ENCODE results near the gene PSD2.

PSD2 gene

GRCh38 chr5:139844472-139845145, 49.0 kb downstream of the PSD2 start:
- peak; percentile 51 to 52 for DNase-seq (ENCODE audit: low spot score in 2 of 2)
- ATAC-seq (replicated peaks; ENCODE audit: extremely low read depth, poor library complexity, severe bottlenecking): no peak
- Mint-ChIP-seq H3K27ac (ENCODE audit: low read depth) (no peak overlapping the region), H3K4me3 (no peak overlapping the region), H3K9me3 (no peaks in the 10 kb centered on the region), H3K36me3 (ENCODE audit: insufficient read depth) (peaks cover 5% of the 10 kb centered on the region), H3K4me1 (peaks cover 22% of the 10 kb centered on the region), H3K27me3 (peaks cover 33% of the 10 kb centered on the region)

- ATAC-seq (replicated peaks; ENCODE audit: extremely low read depth, poor library complexity, severe bottlenecking) (no peak), DNase-seq (ENCODE audit: low spot score in 2 of 2) (no peak)
- Mint-ChIP-seq H3K4me1 (peaks cover 27% of the 10 kb centered on the region), H3K36me3 (ENCODE audit: insufficient read depth) (peaks cover 5% of the 10 kb centered on the region), H3K4me3 (no peak overlapping the region), H3K9me3 (no peaks in the 10 kb centered on the region), H3K27me3 (peaks cover 33% of the 10 kb centered on the region), H3K27ac (ENCODE audit: low read depth) (no peak overlapping the region)
Measured at GRCh38 chr5:139845846-139846681, 50.5 kb downstream of the PSD2 start.

- no peak for ATAC-seq (replicated peaks; ENCODE audit: extremely low read depth, poor library complexity, severe bottlenecking)
- H3K4me3 Mint-ChIP-seq: peak overlapping the region; percentile 61
Measured at GRCh38 chr5:139847091-139847490, 51.5 kb downstream of the PSD2 start.

GRCh38 chr5:139847790-139848507, 52.3 kb downstream of the PSD2 start:
- H3K4me3 Mint-ChIP-seq: peak overlapping the region; percentile 73

More at GRCh38 chr5:139847091-139847490, 51.5 kb downstream of the PSD2 start:
- H3K27ac Mint-ChIP-seq (ENCODE audit: low read depth): peak overlapping the region; percentile 69
- H3K36me3 Mint-ChIP-seq (ENCODE audit: insufficient read depth): peaks cover 5% of the 10 kb centered on the region
- peaks cover 33% of the 10 kb centered on the region for H3K27me3 Mint-ChIP-seq
- no peaks in the 10 kb centered on the region for H3K9me3 Mint-ChIP-seq
- DNase-seq (ENCODE audit: low spot score in 2 of 2): no peak
- H3K4me1 Mint-ChIP-seq: peaks cover 27% of the 10 kb centered on the region

GRCh38 chr5:139848508-139849100, 53.0 kb downstream of the PSD2 start:
- no peak for ATAC-seq (replicated peaks; ENCODE audit: extremely low read depth, poor library complexity, severe bottlenecking)
- no peaks in the 10 kb centered on the region for H3K9me3 Mint-ChIP-seq
- DNase-seq (ENCODE audit: low spot score in 2 of 2): peak in 1 of 2 donors; percentile 27
- H3K36me3 Mint-ChIP-seq (ENCODE audit: insufficient read depth): peaks cover 5% of the 10 kb centered on the region
- H3K27ac Mint-ChIP-seq (ENCODE audit: low read depth): peak overlapping the region; percentile 51
- H3K4me3 Mint-ChIP-seq: peak overlapping the region; percentile 73
- H3K4me1 Mint-ChIP-seq: peaks cover 27% of the 10 kb centered on the region
- peaks cover 20% of the 10 kb centered on the region for H3K27me3 Mint-ChIP-seq

More at GRCh38 chr5:139847790-139848507, 52.3 kb downstream of the PSD2 start:
- peak overlapping the region; percentile 69 for H3K27ac Mint-ChIP-seq (ENCODE audit: low read depth)
- peaks cover 27% of the 10 kb centered on the region for H3K4me1 Mint-ChIP-seq
- ATAC-seq (replicated peaks; ENCODE audit: extremely low read depth, poor library complexity, severe bottlenecking) (peak; percentile 91), DNase-seq (ENCODE audit: low spot score in 2 of 2) (peak; percentile 63 to 78)
- H3K27me3 Mint-ChIP-seq: peaks cover 27% of the 10 kb centered on the region
- no peaks in the 10 kb centered on the region for H3K9me3 Mint-ChIP-seq
- H3K36me3 Mint-ChIP-seq (ENCODE audit: insufficient read depth): peaks cover 5% of the 10 kb centered on the region

GRCh38 chr5:139849501-139849900, 53.9 kb downstream of the PSD2 start:
- Mint-ChIP-seq H3K9me3 (no peaks in the 10 kb centered on the region), H3K27ac (ENCODE audit: low read depth) (peak overlapping the region; percentile 78), H3K36me3 (ENCODE audit: insufficient read depth) (peaks cover 7% of the 10 kb centered on the region), H3K4me3 (peak overlapping the region; percentile 73), H3K27me3 (peaks cover 16% of the 10 kb centered on the region), H3K4me1 (peaks cover 25% of the 10 kb centered on the region)
- ATAC-seq (replicated peaks; ENCODE audit: extremely low read depth, poor library complexity, severe bottlenecking): no peak
- no peak for DNase-seq (ENCODE audit: low spot score in 2 of 2)

- DNase-seq (ENCODE audit: low spot score in 2 of 2) (no peak), ATAC-seq (replicated peaks; ENCODE audit: extremely low read depth, poor library complexity, severe bottlenecking) (no peak)
- Mint-ChIP-seq H3K4me3 (peak overlapping the region; percentile 73), H3K4me1 (peaks cover 21% of the 10 kb centered on the region), H3K27ac (ENCODE audit: low read depth) (peak overlapping the region; percentile 78), H3K27me3 (peaks cover 11% of the 10 kb centered on the region), H3K36me3 (ENCODE audit: insufficient read depth) (peaks cover 7% of the 10 kb centered on the region), H3K9me3 (no peaks in the 10 kb centered on the region)
Measured at GRCh38 chr5:139849942-139850341, 54.3 kb downstream of the PSD2 start.

- ATAC-seq (replicated peaks; ENCODE audit: extremely low read depth, poor library complexity, severe bottlenecking) (no peak), DNase-seq (ENCODE audit: low spot score in 2 of 2) (no peak)
- peak overlapping the region; percentile 78 for H3K27ac Mint-ChIP-seq (ENCODE audit: low read depth)
- peaks cover 7% of the 10 kb centered on the region for H3K36me3 Mint-ChIP-seq (ENCODE audit: insufficient read depth)
- H3K4me3 Mint-ChIP-seq: no peak overlapping the region
- H3K4me1 Mint-ChIP-seq: peaks cover 21% of the 10 kb centered on the region
- no peaks in the 10 kb centered on the region for H3K9me3 Mint-ChIP-seq
- peaks cover 6% of the 10 kb centered on the region for H3K27me3 Mint-ChIP-seq
Measured at GRCh38 chr5:139850423-139851016, 54.9 kb downstream of the PSD2 start.

- no peak overlapping the region for H3K27ac Mint-ChIP-seq (ENCODE audit: low read depth)
- no peak for DNase-seq (ENCODE audit: low spot score in 2 of 2)
- peaks cover 7% of the 10 kb centered on the region for H3K36me3 Mint-ChIP-seq (ENCODE audit: insufficient read depth)
- no peaks in the 10 kb centered on the region for H3K9me3 Mint-ChIP-seq
- no peaks in the 10 kb centered on the region for H3K27me3 Mint-ChIP-seq
- ATAC-seq (replicated peaks; ENCODE audit: extremely low read depth, poor library complexity, severe bottlenecking): no peak
- H3K4me3 Mint-ChIP-seq: no peak overlapping the region
- peaks cover 21% of the 10 kb centered on the region for H3K4me1 Mint-ChIP-seq
Measured at GRCh38 chr5:139851558-139851957, 56.0 kb downstream of the PSD2 start.

GRCh38 chr5:139852696-139853095, 57.1 kb downstream of the PSD2 start:
- Mint-ChIP-seq H3K4me3 (no peak overlapping the region), H3K27ac (ENCODE audit: low read depth) (no peak overlapping the region), H3K27me3 (no peaks in the 10 kb centered on the region), H3K4me1 (peaks cover 16% of the 10 kb centered on the region), H3K9me3 (no peaks in the 10 kb centered on the region), H3K36me3 (ENCODE audit: insufficient read depth) (peaks cover 6% of the 10 kb centered on the region)
- no peak for DNase-seq (ENCODE audit: low spot score in 2 of 2)
- no peak for ATAC-seq (replicated peaks; ENCODE audit: extremely low read depth, poor library complexity, severe bottlenecking)

- DNase-seq (ENCODE audit: low spot score in 2 of 2): no peak
- Mint-ChIP-seq H3K36me3 (ENCODE audit: insufficient read depth) (peaks cover 2% of the 10 kb centered on the region), H3K27me3 (no peaks in the 10 kb centered on the region), H3K4me1 (peaks cover 10% of the 10 kb centered on the region), H3K4me3 (no peak overlapping the region), H3K9me3 (no peaks in the 10 kb centered on the region), H3K27ac (ENCODE audit: low read depth) (no peak overlapping the region)
- no peak for ATAC-seq (replicated peaks; ENCODE audit: extremely low read depth, poor library complexity, severe bottlenecking)
Measured at GRCh38 chr5:139854029-139854605, 58.5 kb downstream of the PSD2 start.

Data from central memory CD8-positive, alpha-beta T cell (primary cell).